ENCODE data around the gene PGAP3.

GRCh38 chr17:39636927-39637736, 50.7 kb downstream of the PGAP3 start, which contains the start of gene STARD3:
- TF ChIP-seq CTCF (IDR thresholded peaks at IDR 0.05) (peak in 3 of 4 experiments; percentile 14 to 44 (median 35)), POLR2A (IDR thresholded peaks at IDR 0.05) (peak; percentile 64), POLR2AphosphoS5 (IDR thresholded peaks at IDR 0.05) (peak; percentile 89)
